ENCODE results near the gene OR8J1.

DNA sequence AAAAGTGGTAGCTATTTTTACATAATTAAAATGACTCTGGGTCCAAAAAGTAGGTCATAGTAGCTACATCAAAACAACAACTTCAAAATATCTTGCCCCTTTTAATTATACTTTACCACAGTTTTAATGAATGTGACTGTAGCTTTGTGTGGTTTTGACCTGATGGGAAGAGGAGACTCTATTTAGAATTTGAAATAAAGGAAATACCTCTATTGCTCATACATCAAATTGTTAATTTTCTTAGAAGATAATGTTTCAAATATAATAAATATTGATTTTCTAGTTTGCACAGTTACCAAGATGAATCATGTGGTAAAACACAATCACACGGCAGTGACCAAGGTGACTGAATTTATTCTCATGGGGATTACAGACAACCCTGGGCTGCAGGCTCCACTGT, 8.4 kb upstream of the OR8J1 start, which contains the start of gene OR8K1:
- no peak for TF ChIP-seq EZH2 (IDR thresholded peaks at IDR 0.05; ENCODE audit: low read length)
- TF ChIP-seq, protein P1, sequence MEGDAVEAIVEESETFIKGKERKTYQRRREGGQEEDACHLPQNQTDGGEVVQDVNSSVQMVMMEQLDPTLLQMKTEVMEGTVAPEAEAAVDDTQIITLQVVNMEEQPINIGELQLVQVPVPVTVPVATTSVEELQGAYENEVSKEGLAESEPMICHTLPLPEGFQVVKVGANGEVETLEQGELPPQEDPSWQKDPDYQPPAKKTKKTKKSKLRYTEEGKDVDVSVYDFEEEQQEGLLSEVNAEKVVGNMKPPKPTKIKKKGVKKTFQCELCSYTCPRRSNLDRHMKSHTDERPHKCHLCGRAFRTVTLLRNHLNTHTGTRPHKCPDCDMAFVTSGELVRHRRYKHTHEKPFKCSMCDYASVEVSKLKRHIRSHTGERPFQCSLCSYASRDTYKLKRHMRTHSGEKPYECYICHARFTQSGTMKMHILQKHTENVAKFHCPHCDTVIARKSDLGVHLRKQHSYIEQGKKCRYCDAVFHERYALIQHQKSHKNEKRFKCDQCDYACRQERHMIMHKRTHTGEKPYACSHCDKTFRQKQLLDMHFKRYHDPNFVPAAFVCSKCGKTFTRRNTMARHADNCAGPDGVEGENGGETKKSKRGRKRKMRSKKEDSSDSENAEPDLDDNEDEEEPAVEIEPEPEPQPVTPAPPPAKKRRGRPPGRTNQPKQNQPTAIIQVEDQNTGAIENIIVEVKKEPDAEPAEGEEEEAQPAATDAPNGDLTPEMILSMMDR (optimal IDR thresholded peaks at IDR 0.05 in 1 of 3, IDR thresholded peaks at IDR 0.05 in 1 of 3, conservative IDR thresholded peaks at IDR 0.05 in 1 of 3; ENCODE audit: extremely low read depth in 1 of 3, insufficient read depth in 2 of 3, low read length in 3 of 3): no peak

Measured in keratinocyte (primary cell).